Epidermal melanocyte (primary cell): ENCODE results near the gene CHCHD6.

Source experiments
- DNase-seq: peaks from one replicate; pipeline ENCODE4 v3.0.0; 2011; ENCODE audit warnings: low spot score; ENCODE audit not compliant: insufficient read length

CHCHD6 gene

DNA sequence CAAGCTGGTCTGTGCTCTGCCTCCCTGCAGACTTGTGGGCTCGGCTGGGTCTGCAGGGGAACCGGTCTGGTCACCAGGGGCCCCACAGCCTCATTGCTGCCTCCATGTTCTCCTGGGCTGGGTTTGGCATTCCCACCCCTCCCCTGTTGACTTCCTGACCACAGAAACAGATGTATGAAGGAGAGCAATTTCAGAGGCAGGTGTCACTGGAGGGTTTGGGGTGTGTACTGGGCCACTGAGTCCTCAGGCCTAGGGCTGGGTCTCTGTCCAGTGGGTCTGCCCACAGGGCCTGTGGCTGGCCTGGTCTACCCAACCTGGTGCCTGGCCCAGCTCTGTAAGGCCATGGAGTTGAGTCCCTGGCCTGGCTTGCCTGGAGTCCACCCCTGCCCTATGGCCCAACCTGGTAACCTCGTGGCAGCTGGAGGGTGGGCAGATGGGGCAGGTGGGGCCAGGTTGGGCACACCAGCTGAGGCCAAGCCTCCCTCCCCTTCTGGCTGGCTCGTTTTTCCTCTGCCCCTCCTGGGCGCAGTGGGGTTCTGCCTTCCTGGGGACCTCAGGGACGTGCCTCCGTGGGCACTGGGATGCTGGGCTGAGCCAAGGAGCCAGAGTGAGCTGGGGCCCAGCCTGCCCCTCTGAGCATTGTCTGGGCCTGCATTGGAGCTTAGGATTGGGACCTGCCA lies 299.7 kb downstream of the CHCHD6 start:
- DNase-seq = no peak

DNA sequence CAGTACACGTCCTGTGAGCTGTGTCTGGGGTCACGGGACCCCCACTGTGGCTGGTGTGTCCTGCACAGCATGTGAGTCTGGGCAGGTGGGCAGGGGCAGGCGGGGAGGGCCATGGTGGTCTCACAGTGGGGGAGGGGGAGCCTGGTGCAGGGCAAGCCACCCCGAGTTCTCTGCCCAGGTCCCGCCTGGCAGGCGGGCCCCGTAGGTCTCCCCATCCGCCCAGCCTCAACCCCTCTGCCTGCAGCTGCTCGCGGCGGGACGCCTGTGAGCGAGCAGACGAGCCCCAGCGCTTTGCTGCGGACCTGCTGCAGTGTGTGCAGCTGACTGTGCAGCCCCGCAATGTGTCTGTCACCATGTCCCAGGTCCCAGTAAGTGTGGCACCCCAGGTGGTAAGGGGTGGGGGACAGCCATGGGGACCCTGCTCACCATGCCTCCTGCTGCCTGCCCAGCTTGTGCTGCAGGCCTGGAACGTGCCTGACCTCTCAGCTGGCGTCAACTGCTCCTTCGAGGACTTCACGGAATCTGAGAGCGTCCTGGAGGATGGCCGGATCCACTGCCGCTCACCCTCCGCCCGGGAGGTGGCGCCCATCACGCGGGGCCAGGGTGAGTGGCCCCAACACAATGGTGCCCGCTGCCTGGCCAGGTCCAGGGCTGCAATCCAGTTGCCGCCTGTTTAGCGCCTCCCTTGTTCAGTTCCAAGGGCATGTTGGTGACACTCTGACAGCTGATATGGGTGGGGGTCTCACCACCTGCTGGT lies 300.8 kb downstream of the CHCHD6 start:
- no peak for DNase-seq

DNA sequence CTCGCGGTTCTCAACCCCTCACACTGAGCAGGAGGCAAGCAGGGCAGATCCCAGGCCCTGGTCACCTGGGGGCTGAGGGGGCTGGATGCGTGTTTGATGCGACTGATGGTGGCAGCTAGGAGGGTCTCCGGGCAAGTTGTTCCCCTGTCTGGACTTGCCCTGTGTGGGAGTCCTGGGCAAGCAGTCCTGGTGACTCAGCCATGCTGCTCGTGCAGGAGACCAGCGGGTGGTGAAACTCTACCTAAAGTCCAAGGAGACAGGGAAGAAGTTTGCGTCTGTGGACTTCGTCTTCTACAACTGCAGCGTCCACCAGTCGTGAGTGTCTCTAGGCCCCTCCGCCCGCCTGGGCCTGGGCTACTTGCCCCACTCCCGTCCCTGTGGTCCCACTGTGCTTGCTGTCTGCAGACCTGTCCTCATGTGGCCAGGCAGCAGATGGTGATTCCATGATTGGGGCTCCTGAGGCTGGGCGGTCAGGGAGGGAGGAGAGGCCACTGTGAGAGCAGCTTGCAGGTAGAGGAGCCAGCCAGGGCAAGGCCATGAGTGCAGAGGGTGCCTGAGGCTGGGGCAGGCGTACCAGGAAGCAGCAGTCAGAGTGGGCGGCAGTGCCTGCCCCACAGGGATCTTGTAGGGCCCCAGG lies 301.9 kb downstream of the CHCHD6 start:
- DNase-seq = no peak

GRCh38 chr3:127006781-127007436 lies 302.9 kb downstream of the CHCHD6 start:
- no peak for DNase-seq

DNA sequence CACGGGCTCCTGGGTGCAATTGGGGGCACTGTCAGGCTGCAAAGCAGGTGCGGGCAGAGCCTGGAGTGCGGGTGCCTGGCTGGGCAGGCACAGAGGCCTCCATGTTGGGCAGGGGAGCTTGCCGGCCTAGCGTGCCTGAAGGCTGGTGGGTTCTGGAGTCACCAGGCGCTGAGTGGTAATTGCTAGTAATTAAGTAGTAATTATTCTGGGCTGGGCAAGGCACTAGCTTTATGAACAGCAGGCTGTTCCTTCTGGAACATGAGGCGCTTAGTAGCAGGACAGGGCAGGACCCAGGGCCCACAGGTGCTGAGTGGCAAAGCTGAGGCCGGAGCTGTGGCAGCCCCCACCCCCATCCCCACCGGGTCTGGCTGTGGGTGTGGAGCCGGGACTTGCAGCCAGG lies 304.2 kb downstream of the CHCHD6 start:
- DNase-seq = no peak

GRCh38 chr3:127009531-127009930 lies 305.5 kb downstream of the CHCHD6 start:
- no peak for DNase-seq
